Heart left ventricle (tissue), 16 donors: ENCODE data around the gene ASPDH. TPM values are rescaled to one million over a fixed set of nuclear protein-coding genes. Genes with fewer than 3 reads are reported as not detected.

Experiments
- ATAC-seq, 4 donors: fragments of 200-7000 bp; cut with Tn5 transposase; one replicate each; pipeline ENCODE4 v1.9.1; 2020 to 2022; ENCODE audit warnings: moderate library complexity in 4 of 4, mild to moderate bottlenecking in 3 of 4, moderate number of reproducible peaks in 1 of 4
- DNase-seq, 5 donors: peaks; one replicate each; pipeline ENCODE4 v3.0.0-alpha.2; 2020
- H3K27ac ChIP-seq, 12 donors: fragments of 200-600 bp; sonication (generic) in 4 of 12; one replicate each; pipeline versions ENCODE4 v1.5.0 to v1.8.0; 2016 to 2022; ENCODE audit warnings: mild to moderate bottlenecking in 2 of 12
- H3K27me3 ChIP-seq, 9 donors: fragments of 200-600 bp; sonication (generic) in 2 of 9; one replicate each; pipeline versions ENCODE4 v1.5.1 to v1.8.0; 2016 to 2022; ENCODE audit warnings: mild to moderate bottlenecking in 3 of 9
- H3K36me3 ChIP-seq, 9 donors: fragments of 200-600 bp; sonication (generic) in 2 of 9; one replicate each; pipeline versions ENCODE4 v1.5.0 to v1.8.0; 2018 to 2022; ENCODE audit warnings: mild to moderate bottlenecking in 2 of 9
- H3K4me1 ChIP-seq, 12 donors: fragments of 200-600 bp; sonication (generic) in 4 of 12; one replicate each; pipeline versions ENCODE4 v1.5.0 to v1.8.0; 2016 to 2022; ENCODE audit warnings: mild to moderate bottlenecking in 3 of 12
- H3K4me3 ChIP-seq, 12 donors: fragments of 200-600 bp; sonication (generic) in 4 of 12; one replicate each; pipeline versions ENCODE4 v1.5.0 to v1.8.0; 2017 to 2022; ENCODE audit warnings: mild to moderate bottlenecking in 9 of 12, moderate library complexity in 4 of 12
- H3K9me3 ChIP-seq, 12 donors: fragments of 200-600 bp; sonication (generic) in 4 of 12; one replicate each; pipeline versions ENCODE4 v1.5.0 to v1.8.0; 2016 to 2022; ENCODE audit warnings: mild to moderate bottlenecking in 1 of 12
- POLR2A ChIP-seq, 2 donors: fragments of 450-650 bp; IDR thresholded peaks; one replicate each; pipeline ENCODE4 v1.6.1; 2017; ENCODE audit warnings: antibody characterized with exemption in 2 of 2, mild to moderate bottlenecking in 2 of 2, moderate library complexity in 2 of 2
- WGBS, 4 donors: extraction: QIAGEN DNeasy Blood & Tissue Kit in 2 of 4; methylation state at CpG; one replicate each; pipeline versions ENCODE4 v1.1.5 to v1.1.7; 2013 to 2018; 5-methylcytosine and 5-hydroxymethylcytosine counted together
- intact Hi-C, 10 donors: fragments of 100-400 bp; cut with DNase I; formaldehyde crosslinking; loops; one replicate each; pipeline versions ENCODE4 v1.11.1 to v1.14.2; 2022
- polyA plus RNA-seq, 2 donors: library from polyadenylated mRNA; stranded (reverse); fragments of 200-250 nt; gene quantifications; one replicate each; pipeline ENCODE4 v1.2.3, GENCODE V29; 2013
- total RNA-seq, 9 donors: library from RNA; depleted of rRNA in 2 of 9; stranded (reverse); fragments of >200 nt in 2 of 9; fragmentation: NEBNext Ultra II Directional in 3 of 9; extraction: Animal tissue kit (Norgen Biotek cat#: 25700) in 3 of 9; gene quantifications; one replicate each; pipeline versions ENCODE4 v1.1.0 to v1.2.4, GENCODE V29; 2016 to 2023
- TF ChIP-seq, protein P1 (sequence below), 12 donors: fragments of 200-600 bp; sonication (generic) in 4 of 12; IDR thresholded peaks; one replicate each; pipeline versions ENCODE4 v1.5.0 to v1.8.0; 2018 to 2022; ENCODE audit warnings: antibody characterized with exemption in 12 of 12, mild to moderate bottlenecking in 5 of 12
- donor health status: ischemic (EF 13 %, LVEDD 7.1; RV severe dilation, severe dysfunction).
- donor health status: healthy with polysubstance abuse.
- donor health status: DM: no; HTN: yes; CAD: no.
- donor health status: DM: no; HTN: no; CAD: no.
- donor health status: ischemic (EF 25% LVEDD 6.9; RV normal size, moderate dysfunction).
- donor health status: ischemic (EF 25% LVEDD 5.7; RV mildly dilated, moderate dysfunction).
- donor health status: healthy.
- donor health status: DM: yes; HTN: yes; CAD: no.
- donor health status: ischemic (EF 35%, LVEDD 5.7; RV mildly dilated, moderate dysfunction).
- donor health status: nonischemic (EF 11% LVEDD 7.7; RV severe dilation, severe dysfunction).
- donor health status: DM: yes; HTN: yes; CAD: no.
- donor health status: PGD.
- donor health status: ischemic (EF 29% LVEDD 5.4; RV normal size, mild dysfunction).
- donor health status: nonischemic (EF 23%, LVEDD 6.1; RV moderate dilation, normal function).

Gene ASPDH
- total and polyA plus RNA-seq, 11 donors: not detected

GRCh38 chr19:50547385-50548190 is 33.9 kb upstream of the ASPDH start:
- DNase-seq (no peak), ATAC-seq (no peak)
- Histone ChIP-seq H3K9me3 (no peaks in the 10 kb centered on the region), H3K4me1 (peaks cover 0 to 8% (median 0%) of the 10 kb centered on the region in 12 donors), H3K27me3 (peaks cover 0 to 24% (median 12%) of the 10 kb centered on the region in 9 donors), H3K27ac (no peak overlapping the region), H3K4me3 (no peak overlapping the region), H3K36me3 (no peaks in the 10 kb centered on the region)
- TF ChIP-seq, protein P1, sequence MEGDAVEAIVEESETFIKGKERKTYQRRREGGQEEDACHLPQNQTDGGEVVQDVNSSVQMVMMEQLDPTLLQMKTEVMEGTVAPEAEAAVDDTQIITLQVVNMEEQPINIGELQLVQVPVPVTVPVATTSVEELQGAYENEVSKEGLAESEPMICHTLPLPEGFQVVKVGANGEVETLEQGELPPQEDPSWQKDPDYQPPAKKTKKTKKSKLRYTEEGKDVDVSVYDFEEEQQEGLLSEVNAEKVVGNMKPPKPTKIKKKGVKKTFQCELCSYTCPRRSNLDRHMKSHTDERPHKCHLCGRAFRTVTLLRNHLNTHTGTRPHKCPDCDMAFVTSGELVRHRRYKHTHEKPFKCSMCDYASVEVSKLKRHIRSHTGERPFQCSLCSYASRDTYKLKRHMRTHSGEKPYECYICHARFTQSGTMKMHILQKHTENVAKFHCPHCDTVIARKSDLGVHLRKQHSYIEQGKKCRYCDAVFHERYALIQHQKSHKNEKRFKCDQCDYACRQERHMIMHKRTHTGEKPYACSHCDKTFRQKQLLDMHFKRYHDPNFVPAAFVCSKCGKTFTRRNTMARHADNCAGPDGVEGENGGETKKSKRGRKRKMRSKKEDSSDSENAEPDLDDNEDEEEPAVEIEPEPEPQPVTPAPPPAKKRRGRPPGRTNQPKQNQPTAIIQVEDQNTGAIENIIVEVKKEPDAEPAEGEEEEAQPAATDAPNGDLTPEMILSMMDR (IDR thresholded peaks at IDR 0.05): peak in 4 of 12 donors; percentile 4 to 32 (median 13)
- no peak for TF ChIP-seq POLR2A (IDR thresholded peaks at IDR 0.05)
- intact Hi-C loops: no loop called here
- 63 to 68% (median 65%) methylated on average over 18 of the region's 18 CpGs for WGBS, 4 donors

DNA sequence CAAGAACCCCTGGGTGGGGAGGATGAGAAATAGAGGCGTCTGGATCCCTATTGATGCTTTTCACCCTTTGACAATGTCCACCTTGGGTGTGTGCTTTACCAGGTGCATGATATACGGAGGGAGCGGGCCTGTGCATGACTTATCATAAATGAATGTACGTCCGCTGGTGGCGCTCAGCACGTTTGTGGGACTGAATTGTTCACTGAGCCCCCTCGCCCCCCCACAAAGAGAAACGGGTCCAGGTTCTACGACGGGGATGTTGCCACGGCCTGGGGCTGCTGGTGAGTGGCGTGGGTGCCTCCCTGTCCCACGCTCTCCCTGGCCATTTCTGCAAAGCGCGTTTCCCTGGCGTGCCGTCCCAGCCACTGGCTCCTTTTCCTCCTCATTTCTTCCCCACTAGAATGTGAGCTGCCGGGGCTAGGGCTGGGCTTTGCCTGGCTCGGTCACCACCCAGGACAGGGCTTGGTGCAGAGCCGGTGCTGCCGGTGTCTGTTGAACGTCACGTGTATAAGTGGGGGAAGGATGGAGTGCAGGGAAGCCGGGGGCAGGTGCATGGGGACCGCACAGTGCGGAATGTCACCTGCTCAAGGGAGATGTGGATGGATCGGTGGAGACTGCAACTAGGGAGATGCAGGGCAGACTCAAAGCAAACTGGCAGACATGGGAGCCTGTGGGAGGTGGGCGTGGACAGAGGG is 33.0 kb upstream of the ASPDH start:
- DNase-seq: no peak
- ATAC-seq: no peak
- 69 to 75% (median 70%) methylated on average over 29 of the region's 29 CpGs for WGBS, 4 donors

GRCh38 chr19:50542943-50543342 is 29.2 kb upstream of the ASPDH start:
- no peak for DNase-seq
- H3K4me3 ChIP-seq: no peak overlapping the region
- H3K4me1 ChIP-seq: peaks cover 0 to 4% (median 0%) of the 10 kb centered on the region in 12 donors
- intact Hi-C loops: no loop called here
- no peak for ATAC-seq
- H3K27ac ChIP-seq: no peak overlapping the region
- peaks cover 0 to 6% (median 0%) of the 10 kb centered on the region in 9 donors for H3K27me3 ChIP-seq
- WGBS, 4 donors: 80 to 84% (median 83%) methylated on average over 18 to 21 of the region's 21 CpGs
- H3K9me3 ChIP-seq: no peaks in the 10 kb centered on the region
- no peak for TF ChIP-seq POLR2A (IDR thresholded peaks at IDR 0.05)
- TF ChIP-seq, protein P1 (IDR thresholded peaks at IDR 0.05): no peak
- H3K36me3 ChIP-seq: no peaks in the 10 kb centered on the region

More for the DNA sequence above, 33.0 kb upstream of the ASPDH start:
- Histone ChIP-seq H3K27me3 (peaks cover 0 to 21% (median 7%) of the 10 kb centered on the region in 9 donors), H3K36me3 (no peaks in the 10 kb centered on the region), H3K27ac (no peak overlapping the region), H3K9me3 (no peaks in the 10 kb centered on the region), H3K4me3 (no peak overlapping the region), H3K4me1 (peaks cover 0 to 4% (median 0%) of the 10 kb centered on the region in 12 donors)
- no peak for TF ChIP-seq POLR2A (IDR thresholded peaks at IDR 0.05)
- TF ChIP-seq, protein P1 (IDR thresholded peaks at IDR 0.05): no peak
- intact Hi-C loops: no loop called here

DNA sequence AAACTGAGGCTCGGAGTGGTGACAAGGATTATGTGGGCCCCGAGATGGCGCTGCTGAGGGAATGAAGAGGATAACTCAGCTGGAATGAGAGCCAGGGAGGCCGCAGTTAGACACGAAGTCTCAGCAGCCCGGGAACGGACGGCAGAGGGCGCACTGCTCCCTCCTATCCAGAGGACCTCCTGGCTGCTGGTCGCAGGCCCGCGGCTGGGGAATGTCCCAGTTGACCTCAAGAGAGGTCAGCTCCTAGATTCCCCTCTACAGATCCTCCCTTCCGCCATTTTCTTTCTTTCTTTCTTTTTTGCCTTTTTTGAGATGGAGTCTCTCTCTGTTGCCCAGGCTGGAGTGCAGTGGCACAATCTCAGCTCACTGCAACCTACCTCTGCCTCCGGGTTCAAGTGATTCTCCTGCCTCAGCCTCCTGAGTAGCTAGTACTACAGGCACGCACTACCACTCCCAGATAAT is 24.1 kb upstream of the ASPDH start:
- intact Hi-C loops: loop anchor here (1.0 to 10.0 kb wide), 5 partner anchors 245 to 385 kb away; partner anchors contain the start of gene KLK4 (in 1 of the 10)
- DNase-seq (peak; percentile 52 to 86 (median 80)), ATAC-seq (peak; percentile 75 to 86 (median 82))
- H3K27me3 ChIP-seq: no peaks in the 10 kb centered on the region
- H3K4me1 ChIP-seq: peaks cover 0 to 3% (median 0%) of the 10 kb centered on the region in 12 donors
- H3K4me3 ChIP-seq: no peak overlapping the region
- H3K27ac ChIP-seq: no peak overlapping the region
- peaks cover 0 to 10% (median 5%) of the 10 kb centered on the region in 12 donors for H3K9me3 ChIP-seq
- TF ChIP-seq, protein P1 (IDR thresholded peaks at IDR 0.05): peak; percentile 62 to 82 (median 75)
- TF ChIP-seq POLR2A (IDR thresholded peaks at IDR 0.05): no peak
- no peaks in the 10 kb centered on the region for H3K36me3 ChIP-seq
- WGBS, 4 donors: 17 to 23% (median 21%) methylated on average over 15 of the region's 15 CpGs
